GM12878 (cell line): ENCODE measurements around the gene SNAP23. TPM values are rescaled to one million over a fixed set of nuclear protein-coding genes. Genes with fewer than 3 reads are reported as not detected.

ENCODE experiments used
- ATAC-seq: fragments of 200-7000 bp; cut with Tn5 transposase; 3 replicates; pipeline ENCODE4 v1.9.1; 2020; ENCODE audit warnings: mild to moderate bottlenecking, moderate library complexity
- BruUV-seq: library from RNA; stranded (reverse); fragments of 400-500 nt; replicated peaks from 2 replicates; lab custom pipeline; 2021; lab: Mats Ljungman, UMichigan
- CTCF ChIA-PET: fragments of 300-600 bp; sonication (Branson Sonifier 250); formaldehyde crosslinking; extraction: SDS; loops from one replicate; lab custom pipeline; 2021; ENCODE audit warnings: inconsistent platforms; lab: Yijun Ruan, JAX
- POLR2A ChIA-PET: fragments of 350-600 bp; formaldehyde crosslinking; extraction: SDS; loops from one replicate; lab custom pipeline; 2021; ENCODE audit warnings: inconsistent platforms; lab: Charles Lee
- RAD21 ChIA-PET: fragments of 300-600 bp; sonication (Branson Sonifier 250); formaldehyde crosslinking; loops from one replicate; lab custom pipeline; 2023; ENCODE audit warnings: antibody characterized with exemption; ENCODE audit not compliant: unreplicated experiment; lab: Charles Lee
- SMC1A ChIA-PET: fragments of 300-600 bp; sonication (Branson Sonifier 250); formaldehyde crosslinking; loops from one replicate; lab custom pipeline; 2023; ENCODE audit not compliant: unreplicated experiment, uncharacterized antibody; lab: Charles Lee
- DNase-seq: peaks from one replicate; pipeline ENCODE4 v3.0.0-alpha.2; 2011; ENCODE audit warnings: low read depth, low spot score
- FAIRE-seq: peaks from 3 replicates; lab custom pipeline; 2011; peaks lifted over from hg19 to GRCh38; lab: Jason Lieb, UNC
- H2AFZ ChIP-seq: 2 replicates; pipeline ENCODE4 v1.6.0; 2011; ENCODE audit warnings: low read depth, low read length, control low read depth; ENCODE audit not compliant: control insufficient read depth
- H3K27ac ChIP-seq: 2 replicates; pipeline ENCODE4 v1.5.1; 2011; ENCODE audit warnings: control low read depth; ENCODE audit not compliant: control insufficient read depth, insufficient read depth
- H3K27me3 ChIP-seq, 2 experiments: replicated peaks in 1 of 2; 2 replicates each; pipeline versions ENCODE4 v1.6.0 to v1.6.1; 2011; ENCODE audit warnings: low read length in 1 of 2; ENCODE audit not compliant: control insufficient read depth in 2 of 2, insufficient read depth in 2 of 2
- H3K36me3 ChIP-seq, 2 experiments: 2 replicates each; pipeline ENCODE4 v1.5.1; 2011; ENCODE audit warnings: low read length in 1 of 2; ENCODE audit not compliant: control insufficient read depth in 2 of 2, insufficient read depth in 2 of 2
- H3K4me1 ChIP-seq: 2 replicates; pipeline ENCODE4 v1.6.1; 2011; ENCODE audit warnings: mild to moderate bottlenecking, low read length, moderate library complexity, mixed read lengths; ENCODE audit not compliant: control insufficient read depth, insufficient read depth
- H3K4me2 ChIP-seq: 2 replicates; pipeline ENCODE4 v1.6.0; 2011; ENCODE audit warnings: control low read depth; ENCODE audit not compliant: control insufficient read depth, insufficient read depth
- H3K4me3 ChIP-seq: fragments of 200-600 bp; sonication (generic); 2 replicates; pipeline ENCODE4 v1.5.1; 2016
- H3K79me2 ChIP-seq: 2 replicates; pipeline ENCODE4 v1.6.0; 2011; ENCODE audit warnings: low read length; ENCODE audit not compliant: control insufficient read depth, insufficient read depth
- H3K9ac ChIP-seq: 2 replicates; pipeline ENCODE4 v1.8.0; 2011; ENCODE audit warnings: low read length, control low read depth, mixed read lengths; ENCODE audit not compliant: control insufficient read depth, insufficient read depth
- H3K9me3 ChIP-seq: replicated peaks from 3 replicates; pipeline ENCODE4 v1.5.1; 2011; ENCODE audit warnings: mild to moderate bottlenecking, low read length; ENCODE audit not compliant: control insufficient read depth, insufficient read depth
- H4K20me1 ChIP-seq: 2 replicates; pipeline ENCODE4 v1.6.0; 2011; ENCODE audit not compliant: control insufficient read depth, insufficient read depth
- FOS ChIP-seq: IDR thresholded peaks from 3 replicates; pipeline ENCODE4 v1.6.1; 2011; ENCODE audit warnings: borderline replicate concordance; ENCODE audit not compliant: insufficient read length; ENCODE audit errors: extremely low read depth
- KAT2A ChIP-seq: conservative IDR thresholded peaks from 2 replicates; pipeline ENCODE4 v1.6.1; 2011; ENCODE audit warnings: low read depth, low read length; ENCODE audit not compliant: control insufficient read depth
- NR2F1 ChIP-seq: fragments of 450-650 bp; conservative IDR thresholded peaks from 2 replicates; pipeline ENCODE4 v1.6.1; 2017; ENCODE audit warnings: mild to moderate bottlenecking
- ZSCAN29 ChIP-seq: fragments of 450-650 bp; IDR thresholded peaks from 2 replicates; pipeline ENCODE4 v1.6.1; 2017; ENCODE audit warnings: mild to moderate bottlenecking, moderate library complexity
- WGBS: methylation state at CpG from one replicate; pipeline ENCODE4 v1.1.6; 2016; ENCODE audit warnings: low lambda C conversion rate; ENCODE audit not compliant: insufficient replicate concordance, insufficient coverage; ENCODE audit errors: missing lambda C conversion rate; 5-methylcytosine and 5-hydroxymethylcytosine counted together
- in situ Hi-C: fragments of 300-500 bp; cut with MboI; formaldehyde crosslinking; loops from 9 replicates; pipeline ENCODE4 v1.14.3; 2018; ENCODE audit warnings: mixed read lengths
- intact Hi-C: fragments of 100-400 bp; cut with micrococcal nuclease; formaldehyde crosslinking; loops from one replicate; pipeline ENCODE4 v1.14.2; 2022; ENCODE audit not compliant: unreplicated experiment
- polyA plus RNA-seq, 11 experiments: library from polyadenylated mRNA; depleted of rRNA in 4 of 11; unstranded in 6 of 11; stranded (reverse) in 5 of 11; fragments of >200 nt; fragmentation: Nextera tagmentation in 4 of 11; fragmentation: Illumina TruSeq in 1 of 11; extraction: Ambion mirVana in 4 of 11; extraction: Trizol in 1 of 11; gene quantifications; 1 replicate in 1 of 11; 2 replicates in 10 of 11; pipeline versions ENCODE4 v1.2.1 to v1.2.3, GENCODE V29; 2011 to 2016; ENCODE audit warnings: inconsistent platforms in 2 of 11, missing spikeins in 2 of 11, low read depth in 1 of 11
- total RNA-seq, 4 experiments: library from RNA; depleted of rRNA in 3 of 4; stranded (reverse); fragments of >200 nt in 3 of 4; fragmentation: Illumina TruSeq in 1 of 4; extraction: Trizol in 1 of 4; gene quantifications; 2 replicates each; pipeline versions ENCODE4 v1.2.1 to v1.2.3, GENCODE V29; 2013 to 2021
- TF ChIP-seq, protein P1 (sequence below): IDR thresholded peaks from 2 replicates; pipeline ENCODE4 v1.6.1; 2011; ENCODE audit warnings: borderline replicate concordance, low read depth, mild to moderate bottlenecking, moderate library complexity, low read length; ENCODE audit not compliant: insufficient read depth, poor library complexity, severe bottlenecking

The SNAP23 gene
- total and polyA plus RNA-seq, 10 of the 15 experiments (the other 5 are each of a cell fraction or from before 2014, with no cell fraction given): 51.9 to 127 (median 74.6) TPM

DNA sequence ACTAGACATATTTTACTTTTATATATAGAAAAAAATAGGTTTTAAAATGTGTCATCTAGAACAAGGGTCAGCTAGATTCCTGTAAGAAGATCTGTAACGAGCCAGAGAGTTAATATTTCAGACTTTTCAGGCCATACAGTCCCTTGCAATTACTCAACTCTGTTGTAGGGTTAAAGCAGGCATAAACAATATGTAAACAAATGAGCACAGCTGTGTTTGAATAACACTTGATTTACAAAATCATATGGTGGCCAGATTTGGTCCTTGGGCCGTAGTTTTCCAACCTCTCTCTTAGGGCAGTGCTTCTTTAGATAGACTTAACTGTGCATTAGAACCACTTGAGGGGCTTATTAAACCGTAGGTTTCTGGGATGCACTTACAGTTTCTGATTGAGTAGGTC is 33.5 kb downstream of the SNAP23 start:
- in situ Hi-C loops: no loop called here
- H4K20me1 ChIP-seq: no peaks in the 10 kb centered on the region
- RAD21 ChIA-PET: no interaction called here
- ATAC-seq: no peak
- SMC1A ChIA-PET: interaction anchor here (1.0 to 8.1 kb wide), 4 partner anchors 15 to 118 kb away, joined by 3 to 45 read pairs (median 4); partner anchors contain the start of genes HAUS2 and LRRC57
- no peak overlapping the region for H3K4me3 ChIP-seq
- FAIRE-seq: no peak
- no peaks in the 10 kb centered on the region for H3K4me1 ChIP-seq
- BruUV-seq: no TSS peak
- no peaks in the 10 kb centered on the region for H3K27me3 ChIP-seq
- no peak for TF ChIP-seq FOS
- TF ChIP-seq, all 136 proteins: peak for 0
- Histone ChIP-seq H3K36me3 (peaks cover 0 to 12% of the 10 kb centered on the region in 2 experiments; a peak in 3 of 4 replicates), H2AFZ (no peak overlapping the region), H3K79me2 (no peaks in the 10 kb centered on the region), H3K9me3 (no peaks in the 10 kb centered on the region), H3K9ac (no peak overlapping the region), H3K27ac (no peak overlapping the region), H3K4me2 (no peak overlapping the region)
- intact Hi-C loops: no loop called here
- no peak for DNase-seq
- POLR2A ChIA-PET: interaction anchor here (1.1 kb wide), 1 partner anchor 52 kb away, joined by 4 read pairs; no protein-coding TSS in a partner anchor
- CTCF ChIA-PET: interaction anchor here (1.0 to 1.1 kb wide), 2 partner anchors 19 to 25 kb away, joined by 3 read pairs; no protein-coding TSS in a partner anchor
- 81% methylated on average over 3 of the region's 3 CpGs for WGBS

DNA sequence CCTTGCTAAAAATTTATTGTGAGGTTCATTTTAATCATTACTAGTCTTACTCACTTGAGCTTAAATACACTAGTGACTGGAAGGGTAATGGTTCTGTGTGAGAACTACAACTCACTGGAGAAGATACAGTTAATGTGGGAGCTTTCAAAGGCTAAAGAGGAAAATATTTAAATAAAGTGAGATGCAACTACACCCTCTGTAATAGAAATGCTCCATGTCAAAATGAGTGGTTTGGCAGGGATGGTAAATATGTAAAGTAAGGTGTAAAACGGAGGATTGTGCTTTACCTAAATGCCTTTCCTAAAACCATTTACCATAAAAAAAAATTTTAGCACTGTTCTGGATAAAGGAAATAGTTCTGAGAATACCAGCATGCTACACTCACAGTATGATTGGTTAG is 37.8 kb downstream of the SNAP23 start:
- Histone ChIP-seq H2AFZ (no peak overlapping the region), H3K9ac (no peak overlapping the region), H3K36me3 (peaks cover 0 to 12% of the 10 kb centered on the region in 2 experiments), H3K4me1 (no peaks in the 10 kb centered on the region), H4K20me1 (no peaks in the 10 kb centered on the region), H3K4me3 (no peak overlapping the region), H3K4me2 (no peak overlapping the region)
- in situ Hi-C loops: no loop called here
- intact Hi-C loops: no loop called here
- ChIA-PET CTCF (interaction anchor here (0.6 to 0.8 kb wide), 2 partner anchors 24 to 478 kb away, joined by 3 to 4 read pairs; no protein-coding TSS in a partner anchor), RAD21 (interaction anchor here (1.2 kb wide), 1 partner anchor 14 kb away, joined by 3 read pairs; no protein-coding TSS in a partner anchor)
- ATAC-seq (no peak), DNase-seq (no peak)
- TF ChIP-seq KAT2A (no peak), ZSCAN29 (no peak), NR2F1 (no peak)
- TF ChIP-seq, protein P1, sequence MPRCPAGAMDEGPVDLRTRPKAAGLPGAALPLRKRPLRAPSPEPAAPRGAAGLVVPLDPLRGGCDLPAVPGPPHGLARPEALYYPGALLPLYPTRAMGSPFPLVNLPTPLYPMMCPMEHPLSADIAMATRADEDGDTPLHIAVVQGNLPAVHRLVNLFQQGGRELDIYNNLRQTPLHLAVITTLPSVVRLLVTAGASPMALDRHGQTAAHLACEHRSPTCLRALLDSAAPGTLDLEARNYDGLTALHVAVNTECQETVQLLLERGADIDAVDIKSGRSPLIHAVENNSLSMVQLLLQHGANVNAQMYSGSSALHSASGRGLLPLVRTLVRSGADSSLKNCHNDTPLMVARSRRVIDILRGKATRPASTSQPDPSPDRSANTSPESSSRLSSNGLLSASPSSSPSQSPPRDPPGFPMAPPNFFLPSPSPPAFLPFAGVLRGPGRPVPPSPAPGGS: no peak
- TF ChIP-seq, all 136 proteins: peak for 0
- H3K9me3 ChIP-seq: no peaks in the 10 kb centered on the region
- WGBS: 100% methylated on average over 1 of the region's 1 CpG
- no peaks in the 10 kb centered on the region for H3K27me3 ChIP-seq
- FAIRE-seq: no peak
- SMC1A ChIA-PET: interaction anchor here (1.2 to 8.1 kb wide), 2 partner anchors 14 to 119 kb away, joined by 4 to 45 read pairs; partner anchors contain the start of genes HAUS2 and LRRC57
- no TSS peak for BruUV-seq
- no peaks in the 10 kb centered on the region for H3K79me2 ChIP-seq
- POLR2A ChIA-PET: interaction anchor here (1.2 to 2.9 kb wide), 2 partner anchors 13 to 15 kb away, joined by 4 to 13 read pairs; partner anchors contain the start of genes HAUS2 and LRRC57
- no peak overlapping the region for H3K27ac ChIP-seq
